GM21737 (cell line): ENCODE data around the gene ATG9B.

ENCODE experiments used
- ATAC-seq: cut with Tn5 transposase; IDR thresholded peaks from one replicate; pipeline ENCODE4 v1.9.1; 2021; ENCODE audit warnings: mild to moderate bottlenecking, moderate library complexity; ENCODE audit not compliant: unreplicated experiment

ATG9B gene

GRCh38 chr7:150988230-150989226 is 35.8 kb downstream of the ATG9B start:
- ATAC-seq, result no peak

GRCh38 chr7:150986556-150986955 is 37.7 kb downstream of the ATG9B start:
- no peak for ATAC-seq

- no peak for ATAC-seq
Observed at GRCh38 chr7:150986099-150986512, 38.2 kb downstream of the ATG9B start.

- no peak for ATAC-seq
Observed at GRCh38 chr7:150983893-150984368, 40.4 kb downstream of the ATG9B start.

- ATAC-seq, result no peak
Observed at GRCh38 chr7:150982351-150982750, 41.9 kb downstream of the ATG9B start.

GRCh38 chr7:150981644-150982043 is 42.6 kb downstream of the ATG9B start:
- ATAC-seq, result no peak

GRCh38 chr7:150980663-150981062 is 43.6 kb downstream of the ATG9B start:
- no peak for ATAC-seq

- ATAC-seq, result no peak
Observed at GRCh38 chr7:150979713-150980390, 44.4 kb downstream of the ATG9B start.

GRCh38 chr7:150978126-150978789 is 46.0 kb downstream of the ATG9B start, which contains the start of gene KCNH2:
KCNH2 (minus strand) TSS chr7:150978321; CDS start chr7:150977913, 408 bp downstream.
- ATAC-seq, result no peak

GRCh38 chr7:150977382-150978125 is 46.7 kb downstream of the ATG9B start:
- no peak for ATAC-seq

GRCh38 chr7:150976529-150977381 is 47.5 kb downstream of the ATG9B start:
- ATAC-seq, result no peak

- ATAC-seq, result no peak
Observed at GRCh38 chr7:150975536-150976319, 48.6 kb downstream of the ATG9B start.

- ATAC-seq, result peak; percentile 53
Observed at GRCh38 chr7:150974468-150975391, 49.6 kb downstream of the ATG9B start.

GRCh38 chr7:150973571-150974451 is 50.5 kb downstream of the ATG9B start:
- ATAC-seq, result no peak

- ATAC-seq, result no peak
Observed at GRCh38 chr7:150972741-150973140, 51.6 kb downstream of the ATG9B start.

- no peak for ATAC-seq
Observed at GRCh38 chr7:150972023-150972468, 52.2 kb downstream of the ATG9B start.
